GM12878 (cell line): Measurements from ENCODE around the gene LSM5. TPM values are rescaled to one million over a fixed set of nuclear protein-coding genes. Genes with fewer than 3 reads are reported as not detected.

Experiments
- ATAC-seq: fragments of 200-7000 bp; cut with Tn5 transposase; 3 replicates; pipeline ENCODE4 v1.9.1; 2020; ENCODE audit warnings: mild to moderate bottlenecking, moderate library complexity
- BruUV-seq: library from RNA; stranded (reverse); fragments of 400-500 nt; replicated peaks from 2 replicates; lab custom pipeline; 2021; lab: Mats Ljungman, UMichigan
- CTCF ChIA-PET: fragments of 300-600 bp; sonication (Branson Sonifier 250); formaldehyde crosslinking; extraction: SDS; loops from one replicate; lab custom pipeline; 2021; ENCODE audit warnings: inconsistent platforms; lab: Yijun Ruan, JAX
- POLR2A ChIA-PET: fragments of 350-600 bp; formaldehyde crosslinking; extraction: SDS; loops from one replicate; lab custom pipeline; 2021; ENCODE audit warnings: inconsistent platforms; lab: Charles Lee
- RAD21 ChIA-PET: fragments of 300-600 bp; sonication (Branson Sonifier 250); formaldehyde crosslinking; loops from one replicate; lab custom pipeline; 2023; ENCODE audit warnings: antibody characterized with exemption; ENCODE audit not compliant: unreplicated experiment; lab: Charles Lee
- SMC1A ChIA-PET: fragments of 300-600 bp; sonication (Branson Sonifier 250); formaldehyde crosslinking; loops from one replicate; lab custom pipeline; 2023; ENCODE audit not compliant: unreplicated experiment, uncharacterized antibody; lab: Charles Lee
- DNase-seq: peaks from one replicate; pipeline ENCODE4 v3.0.0-alpha.2; 2011; ENCODE audit warnings: low read depth, low spot score
- FAIRE-seq: peaks from 3 replicates; lab custom pipeline; 2011; peaks lifted over from hg19 to GRCh38; lab: Jason Lieb, UNC
- H2AFZ ChIP-seq: 2 replicates; pipeline ENCODE4 v1.6.0; 2011; ENCODE audit warnings: low read depth, low read length, control low read depth; ENCODE audit not compliant: control insufficient read depth
- H3K27ac ChIP-seq: 2 replicates; pipeline ENCODE4 v1.5.1; 2011; ENCODE audit warnings: control low read depth; ENCODE audit not compliant: control insufficient read depth, insufficient read depth
- H3K27me3 ChIP-seq, 2 experiments: replicated peaks in 1 of 2; 2 replicates each; pipeline versions ENCODE4 v1.6.0 to v1.6.1; 2011; ENCODE audit warnings: low read length in 1 of 2; ENCODE audit not compliant: control insufficient read depth in 2 of 2, insufficient read depth in 2 of 2
- H3K36me3 ChIP-seq, 2 experiments: 2 replicates each; pipeline ENCODE4 v1.5.1; 2011; ENCODE audit warnings: low read length in 1 of 2; ENCODE audit not compliant: control insufficient read depth in 2 of 2, insufficient read depth in 2 of 2
- H3K4me1 ChIP-seq: 2 replicates; pipeline ENCODE4 v1.6.1; 2011; ENCODE audit warnings: mild to moderate bottlenecking, low read length, moderate library complexity, mixed read lengths; ENCODE audit not compliant: control insufficient read depth, insufficient read depth
- H3K4me2 ChIP-seq: 2 replicates; pipeline ENCODE4 v1.6.0; 2011; ENCODE audit warnings: control low read depth; ENCODE audit not compliant: control insufficient read depth, insufficient read depth
- H3K4me3 ChIP-seq: fragments of 200-600 bp; sonication (generic); 2 replicates; pipeline ENCODE4 v1.5.1; 2016
- H3K79me2 ChIP-seq: 2 replicates; pipeline ENCODE4 v1.6.0; 2011; ENCODE audit warnings: low read length; ENCODE audit not compliant: control insufficient read depth, insufficient read depth
- H3K9ac ChIP-seq: 2 replicates; pipeline ENCODE4 v1.8.0; 2011; ENCODE audit warnings: low read length, control low read depth, mixed read lengths; ENCODE audit not compliant: control insufficient read depth, insufficient read depth
- H3K9me3 ChIP-seq: replicated peaks from 3 replicates; pipeline ENCODE4 v1.5.1; 2011; ENCODE audit warnings: mild to moderate bottlenecking, low read length; ENCODE audit not compliant: control insufficient read depth, insufficient read depth
- H4K20me1 ChIP-seq: 2 replicates; pipeline ENCODE4 v1.6.0; 2011; ENCODE audit not compliant: control insufficient read depth, insufficient read depth
- ASH2L ChIP-seq: fragments of 300-600, 200-600 bp; sonication (generic); IDR thresholded peaks from 2 replicates; pipeline ENCODE4 v1.6.1; 2017; ENCODE audit warnings: low read depth, mild to moderate bottlenecking, borderline replicate concordance
- CHD4 ChIP-seq: fragments of 200-600 bp; sonication (generic); IDR thresholded peaks from 2 replicates; pipeline ENCODE4 v1.6.1; 2016; ENCODE audit warnings: mild to moderate bottlenecking
- CREB1 ChIP-seq: IDR thresholded peaks from 2 replicates; pipeline ENCODE4 v1.6.1; 2012; ENCODE audit warnings: low read depth, mild to moderate bottlenecking, inconsistent platforms
- HCFC1 ChIP-seq: fragments of 150-350 bp; IDR thresholded peaks from 2 replicates; pipeline ENCODE4 v1.6.1; 2014; ENCODE audit warnings: low read length
- NFYB ChIP-seq: IDR thresholded peaks from 2 replicates; pipeline ENCODE4 v1.6.1; 2011; ENCODE audit warnings: low read depth, mild to moderate bottlenecking, low read length, improper control_type of control experiment, moderate library complexity; ENCODE audit not compliant: insufficient read depth
- PML ChIP-seq: IDR thresholded peaks from 2 replicates; pipeline ENCODE4 v1.6.1; 2012; ENCODE audit warnings: low read length, inconsistent platforms
- RBBP5 ChIP-seq: fragments of 200-600 bp; sonication (generic); conservative IDR thresholded peaks from 2 replicates; pipeline ENCODE4 v1.6.1; 2016
- STAT3 ChIP-seq: IDR thresholded peaks from 2 replicates; pipeline ENCODE4 v1.6.1; 2011; ENCODE audit warnings: low read depth, low read length, improper control_type of control experiment
- TCF12 ChIP-seq: IDR thresholded peaks from 2 replicates; pipeline ENCODE4 v1.6.1; 2011; ENCODE audit warnings: low read depth, mild to moderate bottlenecking, low read length
- ZNF274 ChIP-seq: IDR thresholded peaks from one replicate; pipeline ENCODE4 v1.8.0; 2011; ENCODE audit not compliant: insufficient read length, insufficient read depth
- WGBS: methylation state at CpG from one replicate; pipeline ENCODE4 v1.1.6; 2016; ENCODE audit warnings: low lambda C conversion rate; ENCODE audit not compliant: insufficient replicate concordance, insufficient coverage; ENCODE audit errors: missing lambda C conversion rate; 5-methylcytosine and 5-hydroxymethylcytosine counted together
- in situ Hi-C: fragments of 300-500 bp; cut with MboI; formaldehyde crosslinking; loops from 9 replicates; pipeline ENCODE4 v1.14.3; 2018; ENCODE audit warnings: mixed read lengths
- intact Hi-C: fragments of 100-400 bp; cut with micrococcal nuclease; formaldehyde crosslinking; loops from one replicate; pipeline ENCODE4 v1.14.2; 2022; ENCODE audit not compliant: unreplicated experiment
- polyA plus RNA-seq, 11 experiments: library from polyadenylated mRNA; depleted of rRNA in 4 of 11; unstranded in 6 of 11; stranded (reverse) in 5 of 11; fragments of >200 nt; fragmentation: Nextera tagmentation in 4 of 11; fragmentation: Illumina TruSeq in 1 of 11; extraction: Ambion mirVana in 4 of 11; extraction: Trizol in 1 of 11; gene quantifications; 1 replicate in 1 of 11; 2 replicates in 10 of 11; pipeline versions ENCODE4 v1.2.1 to v1.2.3, GENCODE V29; 2011 to 2016; ENCODE audit warnings: inconsistent platforms in 2 of 11, missing spikeins in 2 of 11, low read depth in 1 of 11
- total RNA-seq, 4 experiments: library from RNA; depleted of rRNA in 3 of 4; stranded (reverse); fragments of >200 nt in 3 of 4; fragmentation: Illumina TruSeq in 1 of 4; extraction: Trizol in 1 of 4; gene quantifications; 2 replicates each; pipeline versions ENCODE4 v1.2.1 to v1.2.3, GENCODE V29; 2013 to 2021
- TF ChIP-seq, protein P1 (sequence below): fragments of 450-650 bp; conservative IDR thresholded peaks from 2 replicates; pipeline ENCODE4 v1.6.1; 2017; ENCODE audit warnings: mild to moderate bottlenecking, moderate library complexity
- TF ChIP-seq, protein P2 (sequence below): IDR thresholded peaks from 2 replicates; pipeline ENCODE4 v1.6.1; 2012; ENCODE audit warnings: low read length, inconsistent platforms
- TF ChIP-seq, protein P3 (sequence below): IDR thresholded peaks from 2 replicates; pipeline ENCODE4 v1.6.1; 2011; ENCODE audit warnings: borderline replicate concordance, low read depth, mild to moderate bottlenecking, moderate library complexity, low read length; ENCODE audit not compliant: insufficient read depth, poor library complexity, severe bottlenecking

Gene LSM5
- total and polyA plus RNA-seq, 10 of the 15 experiments (the other 5 are each of a cell fraction or from before 2014, with no cell fraction given): 29.4 to 538 (median 145) TPM

DNA sequence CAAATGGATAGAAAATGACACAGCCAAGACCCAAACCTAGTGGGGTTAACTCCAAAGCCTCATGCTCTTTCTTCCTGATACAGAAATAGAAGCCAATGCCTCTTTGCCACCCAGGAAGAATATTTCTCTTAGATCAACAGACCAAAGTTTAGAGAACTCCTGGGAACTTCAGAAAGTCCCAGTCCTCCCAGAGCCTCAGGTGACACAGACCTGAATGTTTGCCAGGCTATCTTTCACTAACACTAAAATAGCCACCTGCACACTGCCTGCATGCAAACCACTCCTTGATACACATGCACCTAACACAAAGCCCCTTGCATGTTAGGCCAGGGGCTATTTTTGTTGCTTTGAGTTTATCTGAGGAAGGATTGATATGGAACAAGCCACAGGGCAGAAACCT lies 27.7 kb downstream of the LSM5 start (continued):
- TF ChIP-seq, protein P1, sequence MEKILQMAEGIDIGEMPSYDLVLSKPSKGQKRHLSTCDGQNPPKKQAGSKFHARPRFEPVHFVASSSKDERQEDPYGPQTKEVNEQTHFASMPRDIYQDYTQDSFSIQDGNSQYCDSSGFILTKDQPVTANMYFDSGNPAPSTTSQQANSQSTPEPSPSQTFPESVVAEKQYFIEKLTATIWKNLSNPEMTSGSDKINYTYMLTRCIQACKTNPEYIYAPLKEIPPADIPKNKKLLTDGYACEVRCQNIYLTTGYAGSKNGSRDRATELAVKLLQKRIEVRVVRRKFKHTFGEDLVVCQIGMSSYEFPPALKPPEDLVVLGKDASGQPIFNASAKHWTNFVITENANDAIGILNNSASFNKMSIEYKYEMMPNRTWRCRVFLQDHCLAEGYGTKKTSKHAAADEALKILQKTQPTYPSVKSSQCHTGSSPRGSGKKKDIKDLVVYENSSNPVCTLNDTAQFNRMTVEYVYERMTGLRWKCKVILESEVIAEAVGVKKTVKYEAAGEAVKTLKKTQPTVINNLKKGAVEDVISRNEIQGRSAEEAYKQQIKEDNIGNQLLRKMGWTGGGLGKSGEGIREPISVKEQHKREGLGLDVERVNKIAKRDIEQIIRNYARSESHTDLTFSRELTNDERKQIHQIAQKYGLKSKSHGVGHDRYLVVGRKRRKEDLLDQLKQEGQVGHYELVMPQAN: no peak
- no peak for TF ChIP-seq CHD4
- no peak for TF ChIP-seq CREB1
- TF ChIP-seq, all 136 proteins: peak for 0

DNA sequence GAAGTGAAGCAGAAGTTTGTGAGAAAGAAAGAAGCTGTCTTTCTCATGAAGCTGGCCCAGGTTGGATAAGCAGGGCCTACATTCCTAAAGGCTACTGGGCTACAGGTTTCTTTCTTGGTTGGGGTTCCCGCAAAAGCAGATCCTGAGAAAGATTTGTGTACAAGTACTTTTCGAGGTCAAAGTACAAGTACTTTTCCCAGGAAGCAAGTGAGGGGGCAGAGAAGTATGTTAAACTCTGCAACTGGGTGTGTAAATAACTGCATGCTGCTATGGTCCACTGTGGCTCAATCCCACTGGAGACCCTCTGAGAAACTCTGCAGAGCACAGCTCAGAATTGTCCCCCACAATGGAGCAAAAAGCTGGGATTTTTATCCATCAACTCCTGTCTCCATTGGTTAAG lies 28.7 kb downstream of the LSM5 start:
- no peak for FAIRE-seq
- POLR2A ChIA-PET: no interaction called here

More for the DNA sequence above, 28.7 kb downstream of the LSM5 start:
- no peak overlapping the region for H2AFZ ChIP-seq
- intact Hi-C loops (no loop called here), in situ Hi-C loops (no loop called here)
- ChIA-PET CTCF (interaction anchor here (0.7 to 1.0 kb wide), 2 partner anchors 12 to 252 kb away, joined by 3 to 4 read pairs; no protein-coding TSS in a partner anchor), RAD21 (no interaction called here), SMC1A (no interaction called here)
- ATAC-seq (no peak), DNase-seq (no peak)
- no peaks in the 10 kb centered on the region for H4K20me1 ChIP-seq
- no TSS peak for BruUV-seq
- no peak overlapping the region for H3K4me3 ChIP-seq
- no peak overlapping the region for H3K9ac ChIP-seq
- no peaks in the 10 kb centered on the region for H3K27me3 ChIP-seq
- no peak overlapping the region for H3K4me2 ChIP-seq
- 22% methylated on average over 2 of the region's 2 CpGs for WGBS
- H3K27ac ChIP-seq: no peak overlapping the region
- H3K79me2 ChIP-seq: no peaks in the 10 kb centered on the region
- H3K4me1 ChIP-seq: no peaks in the 10 kb centered on the region
- TF ChIP-seq ASH2L (no peak), HCFC1 (no peak), ZNF274 (no peak), TCF12 (no peak), RBBP5 (no peak), NFYB (no peak), STAT3 (no peak), PML (no peak)
- TF ChIP-seq, protein P2, sequence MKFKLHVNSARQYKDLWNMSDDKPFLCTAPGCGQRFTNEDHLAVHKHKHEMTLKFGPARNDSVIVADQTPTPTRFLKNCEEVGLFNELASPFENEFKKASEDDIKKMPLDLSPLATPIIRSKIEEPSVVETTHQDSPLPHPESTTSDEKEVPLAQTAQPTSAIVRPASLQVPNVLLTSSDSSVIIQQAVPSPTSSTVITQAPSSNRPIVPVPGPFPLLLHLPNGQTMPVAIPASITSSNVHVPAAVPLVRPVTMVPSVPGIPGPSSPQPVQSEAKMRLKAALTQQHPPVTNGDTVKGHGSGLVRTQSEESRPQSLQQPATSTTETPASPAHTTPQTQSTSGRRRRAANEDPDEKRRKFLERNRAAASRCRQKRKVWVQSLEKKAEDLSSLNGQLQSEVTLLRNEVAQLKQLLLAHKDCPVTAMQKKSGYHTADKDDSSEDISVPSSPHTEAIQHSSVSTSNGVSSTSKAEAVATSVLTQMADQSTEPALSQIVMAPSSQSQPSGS: no peak
- TF ChIP-seq, protein P3, sequence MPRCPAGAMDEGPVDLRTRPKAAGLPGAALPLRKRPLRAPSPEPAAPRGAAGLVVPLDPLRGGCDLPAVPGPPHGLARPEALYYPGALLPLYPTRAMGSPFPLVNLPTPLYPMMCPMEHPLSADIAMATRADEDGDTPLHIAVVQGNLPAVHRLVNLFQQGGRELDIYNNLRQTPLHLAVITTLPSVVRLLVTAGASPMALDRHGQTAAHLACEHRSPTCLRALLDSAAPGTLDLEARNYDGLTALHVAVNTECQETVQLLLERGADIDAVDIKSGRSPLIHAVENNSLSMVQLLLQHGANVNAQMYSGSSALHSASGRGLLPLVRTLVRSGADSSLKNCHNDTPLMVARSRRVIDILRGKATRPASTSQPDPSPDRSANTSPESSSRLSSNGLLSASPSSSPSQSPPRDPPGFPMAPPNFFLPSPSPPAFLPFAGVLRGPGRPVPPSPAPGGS: no peak
- no peaks in the 10 kb centered on the region for H3K36me3 ChIP-seq
- H3K9me3 ChIP-seq: no peaks in the 10 kb centered on the region
